Measurements from ENCODE around the gene PLXDC1.
"Not testable (repeated sequence)": the region's sequence is repeated elsewhere in the genome, so short reads cannot be mapped to it uniquely, and the experiment has no call there.

The PLXDC1 gene

GRCh38 chr17:39181303-39181702, 29.9 kb upstream of the PLXDC1 start:
- DNase-seq (ENCODE audit: low read depth), result no peak

GRCh38 chr17:39178536-39178935, 27.1 kb upstream of the PLXDC1 start:
- no peak for DNase-seq (ENCODE audit: low read depth)

GRCh38 chr17:39177256-39177655, 25.8 kb upstream of the PLXDC1 start:
- no peak for DNase-seq (ENCODE audit: low read depth)

- DNase-seq (ENCODE audit: low read depth), result no peak
These were observed 24.3 kb upstream of the PLXDC1 start for GRCh38 chr17:39175695-39176093.

- peak; percentile 63 for DNase-seq (ENCODE audit: low read depth)
These were observed 23.7 kb upstream of the PLXDC1 start for GRCh38 chr17:39174920-39175694.

GRCh38 chr17:39173526-39174274, 22.3 kb upstream of the PLXDC1 start:
- no peak for DNase-seq (ENCODE audit: low read depth)

GRCh38 chr17:39173080-39173479, 21.6 kb upstream of the PLXDC1 start:
- DNase-seq (ENCODE audit: low read depth), result no peak

- DNase-seq (ENCODE audit: low read depth), result no peak
These were observed 20.5 kb upstream of the PLXDC1 start for GRCh38 chr17:39171933-39172332.

- DNase-seq (ENCODE audit: low read depth), result no peak
These were observed 19.1 kb upstream of the PLXDC1 start for GRCh38 chr17:39170558-39170957.

GRCh38 chr17:39170109-39170508, 18.7 kb upstream of the PLXDC1 start:
- no peak for DNase-seq (ENCODE audit: low read depth)

- no peak for DNase-seq (ENCODE audit: low read depth)
These were observed 18.1 kb upstream of the PLXDC1 start for GRCh38 chr17:39169518-39169917.

GRCh38 chr17:39169101-39169500, 17.7 kb upstream of the PLXDC1 start:
- DNase-seq (ENCODE audit: low read depth), result no peak

- DNase-seq (ENCODE audit: low read depth), result not testable (repeated sequence)
These were observed 17.1 kb upstream of the PLXDC1 start for GRCh38 chr17:39168503-39168902.

GRCh38 chr17:39167476-39167875, 16.0 kb upstream of the PLXDC1 start:
- DNase-seq (ENCODE audit: low read depth), result no peak

- no peak for DNase-seq (ENCODE audit: low read depth)
These were observed 15.2 kb upstream of the PLXDC1 start for GRCh38 chr17:39166437-39167335.

GRCh38 chr17:39165841-39166349, 14.5 kb upstream of the PLXDC1 start, which contains the start of gene ARL5C:
ARL5C (minus strand) TSS chr17:39166161; CDS start chr17:39165760, 401 bp downstream.
- DNase-seq (ENCODE audit: low read depth), result no peak

GRCh38 chr17:39165178-39165840, 13.9 kb upstream of the PLXDC1 start:
- DNase-seq (ENCODE audit: low read depth), result no peak

- DNase-seq (ENCODE audit: low read depth), result peak; percentile 75
These were observed 13.3 kb upstream of the PLXDC1 start for GRCh38 chr17:39164675-39165143.

- no peak for DNase-seq (ENCODE audit: low read depth)
These were observed 10.5 kb upstream of the PLXDC1 start for GRCh38 chr17:39161962-39162361.

- DNase-seq (ENCODE audit: low read depth), result no peak
These were observed 7.2 kb upstream of the PLXDC1 start for GRCh38 chr17:39158623-39159022.

- DNase-seq (ENCODE audit: low read depth), result no peak
These were observed 5.1 kb upstream of the PLXDC1 start for GRCh38 chr17:39156491-39156890.
